GM21717 (cell line): ENCODE measurements around the gene RAB18.
"Not testable (repeated sequence)": the region's sequence is repeated elsewhere in the genome, so short reads cannot be mapped to it uniquely, and the experiment has no call there.

Experiments
- ATAC-seq: cut with Tn5 transposase; IDR thresholded peaks from one replicate; pipeline ENCODE4 v1.9.1; 2021; ENCODE audit warnings: mild to moderate bottlenecking, moderate library complexity; ENCODE audit not compliant: unreplicated experiment

Gene RAB18

GRCh38 chr10:27503498-27504006 is 552 bp upstream of the RAB18 start:
- no peak for ATAC-seq

GRCh38 chr10:27504808-27505460 is 830 bp downstream of the RAB18 start:
- ATAC-seq: no peak

- not testable (repeated sequence) for ATAC-seq
Measured at GRCh38 chr10:27505537-27505936, 1.4 kb downstream of the RAB18 start.

GRCh38 chr10:27506280-27506679 is 2.2 kb downstream of the RAB18 start:
- ATAC-seq: no peak

GRCh38 chr10:27512548-27512947 is 8.4 kb downstream of the RAB18 start:
- ATAC-seq: no peak

- ATAC-seq: no peak
Measured at GRCh38 chr10:27513451-27514191, 9.5 kb downstream of the RAB18 start.

GRCh38 chr10:27514243-27514642 is 10.1 kb downstream of the RAB18 start:
- no peak for ATAC-seq

- no peak for ATAC-seq
Measured at GRCh38 chr10:27518261-27518660, 14.2 kb downstream of the RAB18 start.

GRCh38 chr10:27525819-27526218 is 21.7 kb downstream of the RAB18 start:
- ATAC-seq: no peak

- no peak for ATAC-seq
Measured at GRCh38 chr10:27526242-27526641, 22.1 kb downstream of the RAB18 start.

GRCh38 chr10:27527666-27528295 is 23.7 kb downstream of the RAB18 start:
- ATAC-seq: no peak

GRCh38 chr10:27529010-27529783 is 25.1 kb downstream of the RAB18 start:
- ATAC-seq: no peak

- ATAC-seq: no peak
Measured at GRCh38 chr10:27530477-27530876, 26.4 kb downstream of the RAB18 start.

- ATAC-seq: no peak
Measured at GRCh38 chr10:27531336-27531847, 27.3 kb downstream of the RAB18 start.

- no peak for ATAC-seq
Measured at GRCh38 chr10:27534161-27534700, 30.1 kb downstream of the RAB18 start.

- ATAC-seq: no peak
Measured at GRCh38 chr10:27535317-27535716, 31.2 kb downstream of the RAB18 start.

GRCh38 chr10:27536437-27536836 is 32.3 kb downstream of the RAB18 start:
- ATAC-seq: no peak

- no peak for ATAC-seq
Measured at GRCh38 chr10:27537166-27537565, 33.1 kb downstream of the RAB18 start.

GRCh38 chr10:27537787-27538186 is 33.7 kb downstream of the RAB18 start:
- ATAC-seq: no peak

GRCh38 chr10:27540672-27541071 is 36.6 kb downstream of the RAB18 start:
- ATAC-seq: no peak
